ENCODE data around the gene DUSP22. TPM values are rescaled to one million over a fixed set of nuclear protein-coding genes. Genes with fewer than 3 reads are reported as not detected.

The DUSP22 gene
- total and polyA plus RNA-seq, 2 of the 8 experiments (the other 6 are each of a cell fraction or from before 2014, with no cell fraction given): 15.5 to 32.4 TPM

DNA sequence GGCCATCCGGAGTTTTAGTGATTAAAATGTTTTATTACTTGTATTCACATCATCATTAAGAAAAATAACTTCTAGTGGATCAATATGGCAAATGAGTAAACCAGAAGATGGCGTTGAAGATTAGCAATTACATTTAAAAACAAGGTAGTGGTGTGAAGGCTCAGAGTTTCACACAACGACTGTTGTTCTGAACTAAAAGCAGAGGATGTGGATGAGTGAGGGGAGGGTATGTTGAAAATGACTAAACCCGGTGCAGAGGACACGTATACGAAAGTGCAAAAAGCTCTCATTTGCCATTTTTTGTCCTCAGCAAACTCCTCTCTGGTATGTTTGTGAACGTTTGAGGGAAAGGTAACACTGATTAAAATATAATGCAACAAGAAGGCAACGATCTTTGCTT, 97.3 kb downstream of the DUSP22 start (continued):
- TF ChIP-seq, protein P1, sequence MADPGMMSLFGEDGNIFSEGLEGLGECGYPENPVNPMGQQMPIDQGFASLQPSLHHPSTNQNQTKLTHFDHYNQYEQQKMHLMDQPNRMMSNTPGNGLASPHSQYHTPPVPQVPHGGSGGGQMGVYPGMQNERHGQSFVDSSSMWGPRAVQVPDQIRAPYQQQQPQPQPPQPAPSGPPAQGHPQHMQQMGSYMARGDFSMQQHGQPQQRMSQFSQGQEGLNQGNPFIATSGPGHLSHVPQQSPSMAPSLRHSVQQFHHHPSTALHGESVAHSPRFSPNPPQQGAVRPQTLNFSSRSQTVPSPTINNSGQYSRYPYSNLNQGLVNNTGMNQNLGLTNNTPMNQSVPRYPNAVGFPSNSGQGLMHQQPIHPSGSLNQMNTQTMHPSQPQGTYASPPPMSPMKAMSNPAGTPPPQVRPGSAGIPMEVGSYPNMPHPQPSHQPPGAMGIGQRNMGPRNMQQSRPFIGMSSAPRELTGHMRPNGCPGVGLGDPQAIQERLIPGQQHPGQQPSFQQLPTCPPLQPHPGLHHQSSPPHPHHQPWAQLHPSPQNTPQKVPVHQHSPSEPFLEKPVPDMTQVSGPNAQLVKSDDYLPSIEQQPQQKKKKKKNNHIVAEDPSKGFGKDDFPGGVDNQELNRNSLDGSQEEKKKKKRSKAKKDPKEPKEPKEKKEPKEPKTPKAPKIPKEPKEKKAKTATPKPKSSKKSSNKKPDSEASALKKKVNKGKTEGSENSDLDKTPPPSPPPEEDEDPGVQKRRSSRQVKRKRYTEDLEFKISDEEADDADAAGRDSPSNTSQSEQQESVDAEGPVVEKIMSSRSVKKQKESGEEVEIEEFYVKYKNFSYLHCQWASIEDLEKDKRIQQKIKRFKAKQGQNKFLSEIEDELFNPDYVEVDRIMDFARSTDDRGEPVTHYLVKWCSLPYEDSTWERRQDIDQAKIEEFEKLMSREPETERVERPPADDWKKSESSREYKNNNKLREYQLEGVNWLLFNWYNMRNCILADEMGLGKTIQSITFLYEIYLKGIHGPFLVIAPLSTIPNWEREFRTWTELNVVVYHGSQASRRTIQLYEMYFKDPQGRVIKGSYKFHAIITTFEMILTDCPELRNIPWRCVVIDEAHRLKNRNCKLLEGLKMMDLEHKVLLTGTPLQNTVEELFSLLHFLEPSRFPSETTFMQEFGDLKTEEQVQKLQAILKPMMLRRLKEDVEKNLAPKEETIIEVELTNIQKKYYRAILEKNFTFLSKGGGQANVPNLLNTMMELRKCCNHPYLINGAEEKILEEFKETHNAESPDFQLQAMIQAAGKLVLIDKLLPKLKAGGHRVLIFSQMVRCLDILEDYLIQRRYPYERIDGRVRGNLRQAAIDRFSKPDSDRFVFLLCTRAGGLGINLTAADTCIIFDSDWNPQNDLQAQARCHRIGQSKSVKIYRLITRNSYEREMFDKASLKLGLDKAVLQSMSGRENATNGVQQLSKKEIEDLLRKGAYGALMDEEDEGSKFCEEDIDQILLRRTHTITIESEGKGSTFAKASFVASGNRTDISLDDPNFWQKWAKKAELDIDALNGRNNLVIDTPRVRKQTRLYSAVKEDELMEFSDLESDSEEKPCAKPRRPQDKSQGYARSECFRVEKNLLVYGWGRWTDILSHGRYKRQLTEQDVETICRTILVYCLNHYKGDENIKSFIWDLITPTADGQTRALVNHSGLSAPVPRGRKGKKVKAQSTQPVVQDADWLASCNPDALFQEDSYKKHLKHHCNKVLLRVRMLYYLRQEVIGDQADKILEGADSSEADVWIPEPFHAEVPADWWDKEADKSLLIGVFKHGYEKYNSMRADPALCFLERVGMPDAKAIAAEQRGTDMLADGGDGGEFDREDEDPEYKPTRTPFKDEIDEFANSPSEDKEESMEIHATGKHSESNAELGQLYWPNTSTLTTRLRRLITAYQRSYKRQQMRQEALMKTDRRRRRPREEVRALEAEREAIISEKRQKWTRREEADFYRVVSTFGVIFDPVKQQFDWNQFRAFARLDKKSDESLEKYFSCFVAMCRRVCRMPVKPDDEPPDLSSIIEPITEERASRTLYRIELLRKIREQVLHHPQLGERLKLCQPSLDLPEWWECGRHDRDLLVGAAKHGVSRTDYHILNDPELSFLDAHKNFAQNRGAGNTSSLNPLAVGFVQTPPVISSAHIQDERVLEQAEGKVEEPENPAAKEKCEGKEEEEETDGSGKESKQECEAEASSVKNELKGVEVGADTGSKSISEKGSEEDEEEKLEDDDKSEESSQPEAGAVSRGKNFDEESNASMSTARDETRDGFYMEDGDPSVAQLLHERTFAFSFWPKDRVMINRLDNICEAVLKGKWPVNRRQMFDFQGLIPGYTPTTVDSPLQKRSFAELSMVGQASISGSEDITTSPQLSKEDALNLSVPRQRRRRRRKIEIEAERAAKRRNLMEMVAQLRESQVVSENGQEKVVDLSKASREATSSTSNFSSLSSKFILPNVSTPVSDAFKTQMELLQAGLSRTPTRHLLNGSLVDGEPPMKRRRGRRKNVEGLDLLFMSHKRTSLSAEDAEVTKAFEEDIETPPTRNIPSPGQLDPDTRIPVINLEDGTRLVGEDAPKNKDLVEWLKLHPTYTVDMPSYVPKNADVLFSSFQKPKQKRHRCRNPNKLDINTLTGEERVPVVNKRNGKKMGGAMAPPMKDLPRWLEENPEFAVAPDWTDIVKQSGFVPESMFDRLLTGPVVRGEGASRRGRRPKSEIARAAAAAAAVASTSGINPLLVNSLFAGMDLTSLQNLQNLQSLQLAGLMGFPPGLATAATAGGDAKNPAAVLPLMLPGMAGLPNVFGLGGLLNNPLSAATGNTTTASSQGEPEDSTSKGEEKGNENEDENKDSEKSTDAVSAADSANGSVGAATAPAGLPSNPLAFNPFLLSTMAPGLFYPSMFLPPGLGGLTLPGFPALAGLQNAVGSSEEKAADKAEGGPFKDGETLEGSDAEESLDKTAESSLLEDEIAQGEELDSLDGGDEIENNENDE (IDR thresholded peaks at IDR 0.05; ENCODE audit: insufficient replicate concordance, low read length): no peak
- TF ChIP-seq, protein P2, sequence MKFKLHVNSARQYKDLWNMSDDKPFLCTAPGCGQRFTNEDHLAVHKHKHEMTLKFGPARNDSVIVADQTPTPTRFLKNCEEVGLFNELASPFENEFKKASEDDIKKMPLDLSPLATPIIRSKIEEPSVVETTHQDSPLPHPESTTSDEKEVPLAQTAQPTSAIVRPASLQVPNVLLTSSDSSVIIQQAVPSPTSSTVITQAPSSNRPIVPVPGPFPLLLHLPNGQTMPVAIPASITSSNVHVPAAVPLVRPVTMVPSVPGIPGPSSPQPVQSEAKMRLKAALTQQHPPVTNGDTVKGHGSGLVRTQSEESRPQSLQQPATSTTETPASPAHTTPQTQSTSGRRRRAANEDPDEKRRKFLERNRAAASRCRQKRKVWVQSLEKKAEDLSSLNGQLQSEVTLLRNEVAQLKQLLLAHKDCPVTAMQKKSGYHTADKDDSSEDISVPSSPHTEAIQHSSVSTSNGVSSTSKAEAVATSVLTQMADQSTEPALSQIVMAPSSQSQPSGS (IDR thresholded peaks at IDR 0.05; ENCODE audit: low read length): no peak
- TF ChIP-seq HDAC2 (IDR thresholded peaks at IDR 0.05; ENCODE audit: borderline replicate concordance in 1 of 2, low read depth in 2 of 2, low read length in 2 of 2): no peak
- TF ChIP-seq TBP (IDR thresholded peaks at IDR 0.05; ENCODE audit: low read depth, low read length): no peak
- TF ChIP-seq, protein P3, sequence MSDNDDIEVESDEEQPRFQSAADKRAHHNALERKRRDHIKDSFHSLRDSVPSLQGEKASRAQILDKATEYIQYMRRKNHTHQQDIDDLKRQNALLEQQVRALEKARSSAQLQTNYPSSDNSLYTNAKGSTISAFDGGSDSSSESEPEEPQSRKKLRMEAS (IDR thresholded peaks at IDR 0.05): no peak
- TF ChIP-seq EZH2 (IDR thresholded peaks at IDR 0.05; ENCODE audit: low read depth, low read length, severe bottlenecking): no peak
- no peak for TF ChIP-seq YY1 (IDR thresholded peaks at IDR 0.05; ENCODE audit: low read depth, low read length)
- no peak for TF ChIP-seq BCL11A (IDR thresholded peaks at IDR 0.05; ENCODE audit: low read depth in 2 of 2, low read length in 2 of 2)
- no peak for TF ChIP-seq ZNF274 (IDR thresholded peaks at IDR 0.05; ENCODE audit: borderline replicate concordance, extremely low read depth, low read length)
- TF ChIP-seq CHD2 (IDR thresholded peaks at IDR 0.05; ENCODE audit: low read length): no peak
